ENCODE measurements around the gene PRRT4. TPM values are rescaled to one million over a fixed set of nuclear protein-coding genes. Genes with fewer than 3 reads are reported as not detected.
A peak's percentile ranks its signal among the peaks of the same experiment; 100 is the strongest.

The PRRT4 gene
- total RNA-seq, 1 donor from 2014 or later, result 3.1 TPM

- Mint-ChIP-seq H3K27ac (ENCODE audit: unreplicated experiment) (no peak overlapping the region), H3K4me1 (peaks cover 20% of the 10 kb centered on the region), H3K36me3 (ENCODE audit: low read depth) (no peaks in the 10 kb centered on the region), H3K4me3 (no peak overlapping the region), H3K27me3 (ENCODE audit: low read depth) (peaks cover 28% of the 10 kb centered on the region), H3K9me3 (no peaks in the 10 kb centered on the region)
- peak; percentile 44 for TF ChIP-seq CTCF (conservative IDR thresholded peaks at IDR 0.05)
- no peak for DNase-seq (ENCODE audit: low read depth, low spot score)
These were observed 9.3 kb downstream of the PRRT4 start for GRCh38 chr7:128352153-128352537.

GRCh38 chr7:128351296-128352152 is 10.0 kb downstream of the PRRT4 start:
- H3K27me3 Mint-ChIP-seq (ENCODE audit: low read depth), result peaks cover 26% of the 10 kb centered on the region
- H3K36me3 Mint-ChIP-seq (ENCODE audit: low read depth), result no peaks in the 10 kb centered on the region
- peaks cover 14% of the 10 kb centered on the region for H3K4me1 Mint-ChIP-seq
- H3K27ac Mint-ChIP-seq (ENCODE audit: unreplicated experiment), result no peak overlapping the region
- no peak overlapping the region for H3K4me3 Mint-ChIP-seq
- DNase-seq (ENCODE audit: low read depth, low spot score), result no peak
- TF ChIP-seq CTCF (conservative IDR thresholded peaks at IDR 0.05), result no peak
- H3K9me3 Mint-ChIP-seq, result no peaks in the 10 kb centered on the region

- no peak overlapping the region for H3K27ac Mint-ChIP-seq (ENCODE audit: unreplicated experiment)
- no peak overlapping the region for H3K4me3 Mint-ChIP-seq
- peaks cover 26% of the 10 kb centered on the region for H3K27me3 Mint-ChIP-seq (ENCODE audit: low read depth)
- H3K4me1 Mint-ChIP-seq, result peaks cover 14% of the 10 kb centered on the region
- no peak for DNase-seq (ENCODE audit: low read depth, low spot score)
- no peak for TF ChIP-seq CTCF (conservative IDR thresholded peaks at IDR 0.05)
- H3K9me3 Mint-ChIP-seq, result no peaks in the 10 kb centered on the region
- H3K36me3 Mint-ChIP-seq (ENCODE audit: low read depth), result no peaks in the 10 kb centered on the region
These were observed 10.7 kb downstream of the PRRT4 start for GRCh38 chr7:128350708-128351295.

GRCh38 chr7:128349466-128349825 is 12.0 kb downstream of the PRRT4 start:
- no peak for TF ChIP-seq CTCF (conservative IDR thresholded peaks at IDR 0.05)
- H3K27me3 Mint-ChIP-seq (ENCODE audit: low read depth), result peaks cover 26% of the 10 kb centered on the region
- no peak overlapping the region for H3K27ac Mint-ChIP-seq (ENCODE audit: unreplicated experiment)

GRCh38 chr7:128347647-128348097 is 13.8 kb downstream of the PRRT4 start:
- peaks cover 14% of the 10 kb centered on the region for H3K4me1 Mint-ChIP-seq
- peak; percentile 84 for TF ChIP-seq CTCF (conservative IDR thresholded peaks at IDR 0.05)
- H3K27me3 Mint-ChIP-seq (ENCODE audit: low read depth), result peaks cover 14% of the 10 kb centered on the region
- no peak overlapping the region for H3K27ac Mint-ChIP-seq (ENCODE audit: unreplicated experiment)
- peak overlapping the region; percentile 46 for H3K4me3 Mint-ChIP-seq
- no peaks in the 10 kb centered on the region for H3K36me3 Mint-ChIP-seq (ENCODE audit: low read depth)
- no peaks in the 10 kb centered on the region for H3K9me3 Mint-ChIP-seq
- DNase-seq (ENCODE audit: low read depth, low spot score), result peak; percentile 55

More at GRCh38 chr7:128349466-128349825, 12.0 kb downstream of the PRRT4 start:
- H3K4me3 Mint-ChIP-seq, result no peak overlapping the region
- no peaks in the 10 kb centered on the region for H3K36me3 Mint-ChIP-seq (ENCODE audit: low read depth)
- H3K4me1 Mint-ChIP-seq, result peaks cover 14% of the 10 kb centered on the region
- H3K9me3 Mint-ChIP-seq, result no peaks in the 10 kb centered on the region
- DNase-seq (ENCODE audit: low read depth, low spot score), result no peak

Measured in neural crest cell (in vitro differentiated cells).